IMR-90 (cell line): ENCODE measurements around the gene LETM1. TPM values are rescaled to one million over a fixed set of nuclear protein-coding genes. Genes with fewer than 3 reads are reported as not detected.

Source experiments
- ATAC-seq: fragments of 200-7000 bp; cut with Tn5 transposase; 2 replicates; pipeline ENCODE4 v1.9.1; 2020; ENCODE audit warnings: low read depth, mild to moderate bottlenecking, moderate library complexity
- BruUV-seq: library from RNA; stranded (reverse); fragments of 400-500 nt; replicated peaks from 2 replicates; lab custom pipeline; 2021; lab: Mats Ljungman, UMichigan
- CTCF ChIA-PET: fragments of 300-600 bp; formaldehyde crosslinking; extraction: SDS; loops from one replicate; lab custom pipeline; 2021; ENCODE audit warnings: antibody characterized with exemption; lab: Yijun Ruan, JAX
- POLR2A ChIA-PET: fragments of 300-600 bp; sonication (Branson Sonifier 250); formaldehyde crosslinking; loops from one replicate; lab custom pipeline; 2022; ENCODE audit warnings: antibody characterized with exemption; ENCODE audit not compliant: unreplicated experiment; lab: Charles Lee
- DNase-seq: peaks from one replicate; pipeline ENCODE4 v3.0.0; 2013
- H2AFZ ChIP-seq: replicated peaks from 2 replicates; pipeline ENCODE3; 2013; ENCODE audit warnings: low read length, mild to moderate bottlenecking; ENCODE audit not compliant: poor library complexity
- H2AK5ac ChIP-seq: 2 replicates; pipeline ENCODE4 v1.6.1; 2013; ENCODE audit warnings: low read depth, low read length, inconsistent platforms
- H2AK9ac ChIP-seq: replicated peaks from 2 replicates; pipeline ENCODE3; 2013; ENCODE audit warnings: mild to moderate bottlenecking, low read depth, low read length, moderate library complexity; ENCODE audit not compliant: poor library complexity
- H2BK120ac ChIP-seq: 2 replicates; pipeline ENCODE4 v1.6.1; 2013; ENCODE audit warnings: low read depth, low read length, inconsistent platforms
- H2BK15ac ChIP-seq: 3 replicates; pipeline ENCODE4 v1.6.1; 2013; ENCODE audit warnings: low read depth, low read length, inconsistent platforms
- H2BK20ac ChIP-seq: 2 replicates; pipeline ENCODE4 v1.6.1; 2013; ENCODE audit warnings: low read depth, mild to moderate bottlenecking, inconsistent platforms, low read length, moderate library complexity
- H2BK5ac ChIP-seq: 2 replicates; pipeline ENCODE4 v1.6.1; 2013; ENCODE audit warnings: mild to moderate bottlenecking, low read depth, low read length, inconsistent platforms; ENCODE audit not compliant: poor library complexity, severe bottlenecking
- H3K14ac ChIP-seq: replicated peaks from 2 replicates; pipeline ENCODE4 v1.6.1; 2013; ENCODE audit warnings: low read depth, low read length, inconsistent platforms
- H3K18ac ChIP-seq: 2 replicates; pipeline ENCODE4 v1.6.1; 2013; ENCODE audit warnings: low read depth, low read length, control low read depth
- H3K23ac ChIP-seq: 2 replicates; pipeline ENCODE4 v1.6.1; 2013; ENCODE audit warnings: low read depth, low read length, inconsistent platforms
- H3K27ac ChIP-seq: 2 replicates; pipeline ENCODE4 v1.5.1; 2013; ENCODE audit warnings: mild to moderate bottlenecking, control low read depth, low read length; ENCODE audit not compliant: insufficient read depth
- H3K27me3 ChIP-seq: 2 replicates; pipeline ENCODE4 v1.6.1; 2013; ENCODE audit warnings: low read length; ENCODE audit not compliant: control insufficient read depth, insufficient read depth
- H3K36me3 ChIP-seq: 2 replicates; pipeline ENCODE4 v1.6.1; 2013; ENCODE audit warnings: low read length, mixed read lengths; ENCODE audit not compliant: control insufficient read depth, insufficient read depth
- H3K4ac ChIP-seq: 2 replicates; pipeline ENCODE4 v1.6.1; 2013; ENCODE audit warnings: low read depth, low read length, inconsistent platforms
- H3K4me1 ChIP-seq: 2 replicates; pipeline ENCODE4 v1.6.1; 2013; ENCODE audit warnings: low read length, mixed read lengths; ENCODE audit not compliant: control insufficient read depth, insufficient read depth
- H3K4me2 ChIP-seq: 2 replicates; pipeline ENCODE4 v1.6.1; 2013; ENCODE audit warnings: low read depth, mild to moderate bottlenecking, control low read depth, low read length, moderate library complexity
- H3K4me3 ChIP-seq: 2 replicates; pipeline ENCODE4 v1.5.1; 2013; ENCODE audit warnings: low read depth, mild to moderate bottlenecking, control low read depth, low read length, moderate library complexity; ENCODE audit not compliant: insufficient read depth
- H3K56ac ChIP-seq: 2 replicates; pipeline ENCODE4 v1.6.1; 2013; ENCODE audit warnings: low read length, inconsistent platforms; ENCODE audit not compliant: insufficient read depth; ENCODE audit errors: extremely low read depth
- H3K79me1 ChIP-seq, 2 experiments: 2 replicates each; pipeline ENCODE4 v1.6.1; 2013; ENCODE audit warnings: low read length in 2 of 2, inconsistent platforms in 1 of 2, low read depth in 1 of 2
- H3K9ac ChIP-seq: 2 replicates; pipeline ENCODE4 v1.6.1; 2013; ENCODE audit warnings: low read depth, low read length, control low read depth
- H3K9me1 ChIP-seq: 2 replicates; pipeline ENCODE4 v1.6.1; 2013; ENCODE audit warnings: low read length, inconsistent platforms; ENCODE audit not compliant: insufficient read depth
- H3K9me3 ChIP-seq: 2 replicates; pipeline ENCODE4 v1.6.1; 2013; ENCODE audit warnings: low read length; ENCODE audit not compliant: control insufficient read depth, insufficient read depth
- H4K20me1 ChIP-seq: 2 replicates; pipeline ENCODE4 v1.6.1; 2013; ENCODE audit warnings: low read length, inconsistent platforms; ENCODE audit not compliant: insufficient read depth
- H4K5ac ChIP-seq: 2 replicates; pipeline ENCODE4 v1.6.1; 2013; ENCODE audit warnings: mild to moderate bottlenecking, low read depth, low read length, control low read depth
- H4K8ac ChIP-seq, 2 experiments: 2 replicates each; pipeline ENCODE4 v1.6.1; 2013; ENCODE audit warnings: low read depth in 2 of 2, low read length in 2 of 2, control low read depth in 1 of 2, inconsistent platforms in 1 of 2
- H4K91ac ChIP-seq: 2 replicates; pipeline ENCODE4 v1.6.1; 2013; ENCODE audit warnings: low read depth, low read length, inconsistent platforms; ENCODE audit not compliant: insufficient read depth
- BHLHE40 ChIP-seq: fragments of 150-350 bp; IDR thresholded peaks from 2 replicates; pipeline ENCODE4 v1.6.1; 2016; ENCODE audit warnings: mild to moderate bottlenecking, low read depth, low read length
- CEBPB ChIP-seq: IDR thresholded peaks from 2 replicates; pipeline ENCODE4 v1.6.1; 2012; ENCODE audit warnings: low read depth, low read length, improper control_type of control experiment
- CHD1 ChIP-seq: IDR thresholded peaks from 2 replicates; pipeline ENCODE4 v1.6.1; 2012; ENCODE audit warnings: low read depth, low read length, improper control_type of control experiment
- ELK1 ChIP-seq: fragments of 150-350 bp; IDR thresholded peaks from 2 replicates; pipeline ENCODE4 v1.6.1; 2016; ENCODE audit warnings: low read depth, mild to moderate bottlenecking, low read length, moderate library complexity, borderline replicate concordance
- FOS ChIP-seq: fragments of 150-350 bp; IDR thresholded peaks from 2 replicates; pipeline ENCODE4 v1.6.1; 2016; ENCODE audit warnings: low read depth, low read length
- MAFK ChIP-seq: IDR thresholded peaks from 2 replicates; pipeline ENCODE4 v1.6.1; 2012; ENCODE audit warnings: low read depth, low read length, improper control_type of control experiment
- MAZ ChIP-seq: IDR thresholded peaks from 2 replicates; pipeline ENCODE4 v1.6.1; 2012; ENCODE audit warnings: low read depth, mild to moderate bottlenecking, low read length, improper control_type of control experiment, moderate library complexity, borderline replicate concordance
- MXI1 ChIP-seq: IDR thresholded peaks from 2 replicates; pipeline ENCODE4 v1.6.1; 2012; ENCODE audit warnings: low read depth, mild to moderate bottlenecking, low read length, moderate library complexity, borderline replicate concordance
- NFE2L2 ChIP-seq: fragments of 150-350 bp; IDR thresholded peaks from 2 replicates; pipeline ENCODE4 v1.6.1; 2016; ENCODE audit warnings: low read depth, mild to moderate bottlenecking, low read length
- POLR2A ChIP-seq: IDR thresholded peaks from 2 replicates; pipeline ENCODE4 v1.6.1; 2012; ENCODE audit warnings: mild to moderate bottlenecking, low read depth, low read length
- RAD21 ChIP-seq: IDR thresholded peaks from 2 replicates; pipeline ENCODE4 v1.6.1; 2012; ENCODE audit warnings: low read length, improper control_type of control experiment
- RCOR1 ChIP-seq: IDR thresholded peaks from 2 replicates; pipeline ENCODE4 v1.6.1; 2012; ENCODE audit warnings: mild to moderate bottlenecking, low read length, improper control_type of control experiment; ENCODE audit not compliant: insufficient replicate concordance
- RFX5 ChIP-seq: IDR thresholded peaks from 2 replicates; pipeline ENCODE4 v1.8.0; 2012; ENCODE audit warnings: low read depth, mild to moderate bottlenecking, low read length, moderate library complexity
- SMC3 ChIP-seq: fragments of 150-350 bp; IDR thresholded peaks from 2 replicates; pipeline ENCODE4 v1.6.1; 2016; ENCODE audit warnings: low read depth, mild to moderate bottlenecking, antibody characterized with exemption, low read length, moderate library complexity
- USF2 ChIP-seq: fragments of 150-350 bp; IDR thresholded peaks from 2 replicates; pipeline ENCODE4 v1.6.1; 2017; ENCODE audit warnings: mild to moderate bottlenecking, antibody characterized with exemption, low read length, low read depth
- WGBS, 2 experiments: methylation state at CpG; one replicate each; pipeline versions ENCODE4 v1.1.5 to v1.1.7; 2013; ENCODE audit warnings: missing lambda C conversion rate in 2 of 2; ENCODE audit not compliant: insufficient read length in 1 of 2; ENCODE audit errors: extremely low coverage in 2 of 2; 5-methylcytosine and 5-hydroxymethylcytosine counted together
- dilution Hi-C: fragments of 300-500 bp; cut with HindIII; formaldehyde crosslinking; loops from one replicate; pipeline ENCODE4 v1.14.3; 2018; ENCODE audit warnings: low sequenced_read_pairs; ENCODE audit not compliant: unreplicated experiment
- in situ Hi-C: fragments of 300-500 bp; cut with MboI; formaldehyde crosslinking; loops from 3 replicates; pipeline ENCODE4 v1.14.3; 2019; ENCODE audit warnings: low sequenced_read_pairs, inconsistent platforms, mixed read lengths
- intact Hi-C: fragments of 100-400 bp; cut with micrococcal nuclease; formaldehyde crosslinking; loops from 2 replicates; pipeline ENCODE4 v1.10.0; 2022
- polyA plus RNA-seq, 3 experiments: library from polyadenylated mRNA; depleted of rRNA; stranded (reverse); fragments of >200 nt; gene quantifications; 2 replicates each; pipeline ENCODE4 v1.2.3, GENCODE V29; 2012; ENCODE audit warnings: low replicate concordance in 1 of 3
- total RNA-seq: library from RNA; depleted of rRNA; stranded (reverse); fragments of >200 nt; gene quantifications from 2 replicates; pipeline ENCODE4 v1.2.3, GENCODE V29; 2012
- TF ChIP-seq, protein P1 (sequence below): conservative IDR thresholded peaks from 2 replicates; pipeline ENCODE4 v1.5.1; 2012; ENCODE audit warnings: mild to moderate bottlenecking, low read depth, low read length, improper control_type of control experiment

Gene LETM1
- total and polyA plus RNA-seq, 2 of the 4 experiments (the other 2 are of a cell fraction), result 25.0 to 49.3 TPM

DNA sequence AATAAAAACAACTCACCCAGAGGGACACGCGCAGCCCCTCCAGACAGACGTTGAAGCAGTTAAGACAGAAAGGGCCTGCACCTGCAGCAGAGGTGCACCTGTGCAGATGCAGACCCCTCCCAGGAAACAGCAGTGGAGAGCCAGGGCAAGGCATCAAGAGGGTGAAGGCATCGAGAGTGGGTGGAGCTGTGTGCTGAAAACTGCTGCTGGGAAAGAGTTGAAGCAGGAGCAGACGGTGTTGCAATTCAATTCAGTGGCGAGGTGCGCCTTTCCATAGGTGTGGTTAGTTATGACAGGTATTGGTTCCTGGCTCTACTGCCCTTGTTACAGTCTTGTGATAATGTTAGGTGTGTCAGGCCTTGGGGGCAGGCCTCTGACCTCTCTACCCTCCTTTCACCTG is 16.7 kb downstream of the LETM1 start:
- Histone ChIP-seq H4K20me1 (peaks cover 33% of the 10 kb centered on the region), H3K4me2 (no peak overlapping the region), H2BK120ac (no peak overlapping the region), H3K4ac (no peak overlapping the region), H2AK9ac (no peak overlapping the region), H3K56ac (no peak overlapping the region), H2AK5ac (no peak overlapping the region), H3K23ac (no peak overlapping the region), H4K91ac (no peak overlapping the region), H2AFZ (no peak overlapping the region), H4K8ac (no peak overlapping the region), H3K79me1 (peaks cover 30 to 61% of the 10 kb centered on the region in 2 experiments), H3K27ac (no peak overlapping the region), H3K14ac (no peak overlapping the region), H4K5ac (no peak overlapping the region), H3K27me3 (no peaks in the 10 kb centered on the region), H3K4me1 (peaks cover 21% of the 10 kb centered on the region), H3K4me3 (no peak overlapping the region), H2BK15ac (no peak overlapping the region), H3K9me1 (peaks cover 18% of the 10 kb centered on the region), H3K18ac (no peak overlapping the region), H2BK20ac (no peak overlapping the region), H3K9ac (no peak overlapping the region), H3K36me3 (peaks cover 49% of the 10 kb centered on the region), H2BK5ac (no peak overlapping the region), H3K9me3 (no peaks in the 10 kb centered on the region)
- ChIA-PET CTCF (no interaction called here), POLR2A (no interaction called here)
- BruUV-seq, result no TSS peak
- in situ Hi-C loops, result no loop called here
- 88% methylated on average over 3 of the region's 7 CpGs; no CpG with 5 or more reads in 1 of the 2 experiments for WGBS, 2 experiments
- intact Hi-C loops, result no loop called here
- ATAC-seq, result no peak
- TF ChIP-seq CEBPB, result no peak
- no peak for TF ChIP-seq NFE2L2
- no peak for TF ChIP-seq MAZ
- TF ChIP-seq MXI1, result no peak
- TF ChIP-seq RFX5, result no peak
- TF ChIP-seq FOS, result no peak
- no peak for TF ChIP-seq MAFK
- TF ChIP-seq CHD1, result no peak
- no peak for TF ChIP-seq RAD21
- TF ChIP-seq SMC3, result no peak
- TF ChIP-seq BHLHE40, result no peak
- TF ChIP-seq ELK1, result no peak
- TF ChIP-seq, protein P1, sequence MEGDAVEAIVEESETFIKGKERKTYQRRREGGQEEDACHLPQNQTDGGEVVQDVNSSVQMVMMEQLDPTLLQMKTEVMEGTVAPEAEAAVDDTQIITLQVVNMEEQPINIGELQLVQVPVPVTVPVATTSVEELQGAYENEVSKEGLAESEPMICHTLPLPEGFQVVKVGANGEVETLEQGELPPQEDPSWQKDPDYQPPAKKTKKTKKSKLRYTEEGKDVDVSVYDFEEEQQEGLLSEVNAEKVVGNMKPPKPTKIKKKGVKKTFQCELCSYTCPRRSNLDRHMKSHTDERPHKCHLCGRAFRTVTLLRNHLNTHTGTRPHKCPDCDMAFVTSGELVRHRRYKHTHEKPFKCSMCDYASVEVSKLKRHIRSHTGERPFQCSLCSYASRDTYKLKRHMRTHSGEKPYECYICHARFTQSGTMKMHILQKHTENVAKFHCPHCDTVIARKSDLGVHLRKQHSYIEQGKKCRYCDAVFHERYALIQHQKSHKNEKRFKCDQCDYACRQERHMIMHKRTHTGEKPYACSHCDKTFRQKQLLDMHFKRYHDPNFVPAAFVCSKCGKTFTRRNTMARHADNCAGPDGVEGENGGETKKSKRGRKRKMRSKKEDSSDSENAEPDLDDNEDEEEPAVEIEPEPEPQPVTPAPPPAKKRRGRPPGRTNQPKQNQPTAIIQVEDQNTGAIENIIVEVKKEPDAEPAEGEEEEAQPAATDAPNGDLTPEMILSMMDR, result no peak
- TF ChIP-seq POLR2A, result no peak
- TF ChIP-seq RCOR1, result no peak
- no peak for TF ChIP-seq USF2
- dilution Hi-C loops, result no loop called here
- no peak for DNase-seq
